A549 (cell line): ENCODE measurements around the gene GJD2. TPM values are rescaled to one million over a fixed set of nuclear protein-coding genes. Genes with fewer than 3 reads are reported as not detected.

Experiments used
- ATAC-seq, 2 experiments: fragments of 200-7000 bp in 1 of 2; fragments of >200 bp in 1 of 2; cut with Nextera tagmentation in 1 of 2; cut with Tn5 transposase in 1 of 2; 3 replicates each; pipeline versions ENCODE4 v1.8.0 to v1.9.1; 2018 to 2020; ENCODE audit warnings: mild to moderate bottlenecking in 1 of 2, moderate library complexity in 1 of 2
- CTCF ChIA-PET: fragments of 300-600 bp; sonication (Branson Sonifier 250); formaldehyde crosslinking; extraction: SDS; loops from one replicate; lab custom pipeline; 2021; ENCODE audit warnings: antibody characterized with exemption, inconsistent platforms; lab: Yijun Ruan, JAX
- POLR2A ChIA-PET: fragments of 350-600 bp; formaldehyde crosslinking; extraction: SDS; loops from one replicate; lab custom pipeline; 2021; ENCODE audit warnings: antibody characterized with exemption, inconsistent platforms; lab: Yijun Ruan, JAX
- DNase-seq, 2 experiments: peaks; one replicate each; pipeline versions ENCODE4 v3.0.0 to v3.0.0-alpha.2; 2011 to 2016; ENCODE audit warnings: low read depth in 1 of 2, low spot score in 1 of 2
- FAIRE-seq: peaks from 2 replicates; lab custom pipeline; 2011; peaks lifted over from hg19 to GRCh38; lab: Jason Lieb, UNC
- H3K27ac ChIP-seq, 2 experiments: fragments of >200 bp; sonication (Bioruptor Twin); formaldehyde crosslinking; 3 replicates each; pipeline ENCODE4 v1.5.1; 2016 to 2017
- H3K4me1 ChIP-seq: fragments of >200 bp; sonication (Bioruptor Twin); formaldehyde crosslinking; 3 replicates; pipeline ENCODE4 v1.6.1; 2016
- H3K4me2 ChIP-seq: fragments of >200 bp; sonication (Bioruptor Twin); formaldehyde crosslinking; 3 replicates; pipeline ENCODE4 v1.6.1; 2016
- H3K4me3 ChIP-seq: fragments of >200 bp; sonication (Bioruptor Twin); formaldehyde crosslinking; 3 replicates; pipeline ENCODE4 v1.5.1; 2016
- H3K9me3 ChIP-seq: fragments of >200 bp; sonication (Bioruptor Twin); formaldehyde crosslinking; 3 replicates; pipeline ENCODE4 v1.6.1; 2016
- BCL3 ChIP-seq: fragments of >200 bp; sonication (Bioruptor Twin); formaldehyde crosslinking; IDR thresholded peaks from 3 replicates; pipeline ENCODE4 v1.6.1; 2016
- CBX2 ChIP-seq: fragments of 200-600 bp; sonication (generic); IDR thresholded peaks from 2 replicates; pipeline ENCODE4 v1.6.1; 2016; ENCODE audit warnings: low read depth, mild to moderate bottlenecking, borderline replicate concordance
- CBX8 ChIP-seq: fragments of 200-600 bp; sonication (generic); IDR thresholded peaks from 2 replicates; pipeline ENCODE4 v1.6.1; 2016
- CEBPB ChIP-seq, 2 experiments: fragments of >200 bp in 1 of 2; sonication (Bioruptor Twin) in 1 of 2; formaldehyde crosslinking in 1 of 2; IDR thresholded peaks; 2 replicates each; pipeline ENCODE4 v1.6.1; 2012 to 2016
- CHD2 ChIP-seq: fragments of 150-350 bp; IDR thresholded peaks from 2 replicates; pipeline ENCODE4 v1.6.1; 2014; ENCODE audit warnings: low read length; ENCODE audit not compliant: partially characterized antibody
- CHD4 ChIP-seq: fragments of 200-600 bp; sonication (generic); IDR thresholded peaks from 2 replicates; pipeline ENCODE4 v1.6.1; 2016; ENCODE audit warnings: antibody characterized with exemption, mild to moderate bottlenecking, borderline replicate concordance
- CTCF ChIP-seq: fragments of >200 bp; sonication (Bioruptor Twin); formaldehyde crosslinking; IDR thresholded peaks from 3 replicates; pipeline ENCODE4 v1.5.1; 2016
- E2F6 ChIP-seq: IDR thresholded peaks from 2 replicates; pipeline ENCODE4 v1.6.1; 2012; ENCODE audit warnings: low read depth, borderline replicate concordance
- EP300 ChIP-seq, 2 experiments: fragments of >200 bp; sonication (Bioruptor Twin); formaldehyde crosslinking; IDR thresholded peaks; 2 replicates in 1 of 2; 3 replicates in 1 of 2; pipeline ENCODE4 v1.6.1; 2016 to 2017
- ESRRA ChIP-seq: fragments of 150-350 bp; IDR thresholded peaks from 2 replicates; pipeline ENCODE4 v1.6.1; 2014; ENCODE audit warnings: mild to moderate bottlenecking, low read length, borderline replicate concordance
- FOXS1 ChIP-seq: fragments of 250-450 bp; sonication (Bioruptor Pico); IDR thresholded peaks from 2 replicates; pipeline ENCODE4 v1.5.0; 2020; ENCODE audit warnings: mild to moderate bottlenecking, moderate library complexity
- HOXA7 ChIP-seq: fragments of 250-450 bp; sonication (Bioruptor Pico); IDR thresholded peaks from 2 replicates; pipeline ENCODE4 v1.5.0; 2020; ENCODE audit warnings: mild to moderate bottlenecking, moderate library complexity
- MAX ChIP-seq: IDR thresholded peaks from 2 replicates; pipeline ENCODE4 v1.6.1; 2012
- NFE2L2 ChIP-seq: fragments of 150-350 bp; conservative IDR thresholded peaks from 2 replicates; pipeline ENCODE4 v1.6.1; 2014; ENCODE audit warnings: low read length
- NPAS2 ChIP-seq: fragments of 250-450 bp; sonication (Bioruptor Pico); IDR thresholded peaks from 2 replicates; pipeline ENCODE4 v1.8.0; 2022; ENCODE audit warnings: mild to moderate bottlenecking, moderate library complexity, borderline replicate concordance
- PBX3 ChIP-seq: IDR thresholded peaks from 2 replicates; pipeline ENCODE4 v1.6.1; 2012
- RAD21 ChIP-seq, 2 experiments: fragments of >200 bp in 1 of 2; sonication (Bioruptor Twin) in 1 of 2; formaldehyde crosslinking in 1 of 2; IDR thresholded peaks in 1 of 2; conservative IDR thresholded peaks in 1 of 2; 2 replicates in 1 of 2; 3 replicates in 1 of 2; pipeline ENCODE4 v1.6.1; 2012 to 2018; ENCODE audit warnings: inconsistent platforms in 1 of 2
- RCOR1 ChIP-seq: fragments of 150-350 bp; IDR thresholded peaks from 2 replicates; pipeline ENCODE4 v1.6.1; 2014; ENCODE audit warnings: antibody characterized with exemption, low read length, low read depth
- SMC3 ChIP-seq: fragments of >200 bp; sonication (Bioruptor Twin); formaldehyde crosslinking; IDR thresholded peaks from 3 replicates; pipeline ENCODE4 v1.6.1; 2018; ENCODE audit warnings: inconsistent platforms
- SREBF2 ChIP-seq: fragments of 450-650 bp; IDR thresholded peaks from 2 replicates; pipeline ENCODE4 v1.6.1; 2014; ENCODE audit warnings: mild to moderate bottlenecking, moderate library complexity
- TFCP2L1 ChIP-seq: fragments of 250-450 bp; sonication (Bioruptor Pico); IDR thresholded peaks from 2 replicates; pipeline ENCODE4 v1.5.0; 2021; ENCODE audit warnings: mild to moderate bottlenecking
- USF2 ChIP-seq: fragments of 450-650 bp; IDR thresholded peaks from 2 replicates; pipeline ENCODE4 v1.6.1; 2014; ENCODE audit warnings: antibody characterized with exemption
- ZC3H11A ChIP-seq: fragments of 450-650 bp; IDR thresholded peaks from 2 replicates; pipeline ENCODE4 v1.6.1; 2014; ENCODE audit warnings: antibody characterized with exemption, mild to moderate bottlenecking
- ZFP36 ChIP-seq: fragments of 450-650 bp; IDR thresholded peaks from 2 replicates; pipeline ENCODE4 v1.6.1; 2014; ENCODE audit warnings: borderline replicate concordance; ENCODE audit not compliant: partially characterized antibody
- ZNF302 ChIP-seq: fragments of 250-450 bp; sonication (Bioruptor Pico); IDR thresholded peaks from 2 replicates; pipeline ENCODE4 v1.9.0; 2021; ENCODE audit warnings: inconsistent platforms, mild to moderate bottlenecking, moderate library complexity
- ZSCAN20 ChIP-seq: fragments of 250-450 bp; sonication (Bioruptor Pico); IDR thresholded peaks from 2 replicates; pipeline ENCODE4 v1.8.0; 2022; ENCODE audit warnings: mild to moderate bottlenecking, moderate library complexity
- WGBS: methylation state at CpG from one replicate; pipeline ENCODE4 v1.1.6; 2017; ENCODE audit errors: missing lambda C conversion rate; 5-methylcytosine and 5-hydroxymethylcytosine counted together
- polyA plus RNA-seq, 4 experiments: library from polyadenylated mRNA; depleted of rRNA in 3 of 4; stranded (reverse); fragments of >200 nt; fragmentation: RNase III in 1 of 4; extraction: RNeasy Plus Mini Kit Qiagen cat#74134 plus additional on column Dnase treatment in 1 of 4; gene quantifications; 2 replicates in 3 of 4; 3 replicates in 1 of 4; pipeline ENCODE4 v1.2.3, GENCODE V29; 2011 to 2017

The GJD2 gene
- polyA plus RNA-seq, 2 of the 4 experiments (the other 2 are of a cell fraction) = not detected

GRCh38 chr15:34783991-34784390, 29.2 kb upstream of the GJD2 start:
- TF ChIP-seq ZC3H11A (no peak), NFE2L2 (no peak), HOXA7 (CRISPR knock-in tag) (no peak), SMC3 (no peak), TFCP2L1 (no peak), EP300 (IDR thresholded peaks at IDR 0.05) (no peak), SREBF2 (no peak), CTCF (no peak)
- H3K27ac ChIP-seq = no peak overlapping the region
- POLR2A ChIA-PET = no interaction called here
- H3K4me1 ChIP-seq = no peaks in the 10 kb centered on the region
- DNase-seq = no peak
- no peak overlapping the region for H3K4me2 ChIP-seq
- no peak for FAIRE-seq
- peaks cover 2% of the 10 kb centered on the region; the same call in 1 of the 3 replicates for H3K9me3 ChIP-seq
- no peak for ATAC-seq
- H3K4me3 ChIP-seq = no peak overlapping the region
- CTCF ChIA-PET = no interaction called here

GRCh38 chr15:34783431-34783830, 28.6 kb upstream of the GJD2 start:
- H3K9me3 ChIP-seq = peaks cover 2% of the 10 kb centered on the region; the same call in 1 of the 3 replicates
- POLR2A ChIA-PET = no interaction called here

More at GRCh38 chr15:34783431-34783830, 28.6 kb upstream of the GJD2 start:
- Histone ChIP-seq H3K27ac (no peak overlapping the region), H3K4me1 (no peaks in the 10 kb centered on the region), H3K4me2 (no peak overlapping the region), H3K4me3 (no peak overlapping the region)
- DNase-seq (no peak), ATAC-seq (no peak), FAIRE-seq (no peak)
- no peak for TF ChIP-seq CBX2
- no peak for TF ChIP-seq ESRRA
- no peak for TF ChIP-seq CHD4
- no peak for TF ChIP-seq NPAS2 (CRISPR knock-in tag)
- TF ChIP-seq ZSCAN20 (CRISPR knock-in tag) = no peak
- TF ChIP-seq PBX3 = no peak
- no peak for TF ChIP-seq NFE2L2
- TF ChIP-seq RAD21 (conservative IDR thresholded peaks at IDR 0.05 in 1 of 2, IDR thresholded peaks at IDR 0.05 in 1 of 2) = no peak
- TF ChIP-seq ZNF302 (CRISPR knock-in tag) = no peak
- TF ChIP-seq USF2 = no peak
- TF ChIP-seq BCL3 = no peak
- TF ChIP-seq E2F6 = no peak
- TF ChIP-seq CEBPB (IDR thresholded peaks at IDR 0.05) = no peak; a peak in 1 of 4 replicates
- TF ChIP-seq ZFP36 = no peak
- TF ChIP-seq CHD2 = no peak
- TF ChIP-seq MAX = no peak
- no peak for TF ChIP-seq RCOR1
- TF ChIP-seq CBX8 = no peak
- no peak for TF ChIP-seq FOXS1 (CRISPR knock-in tag)
- CTCF ChIA-PET = interaction anchor here (0.6 kb wide), 1 partner anchor 19 kb away, joined by 3 read pairs; no protein-coding TSS in a partner anchor
- WGBS = 66% methylated on average over 2 of the region's 2 CpGs
